HG02588 (cell line): ENCODE results near the gene C16orf89.

Experiments
- ATAC-seq: cut with Tn5 transposase; IDR thresholded peaks from one replicate; pipeline ENCODE4 v1.9.1; 2021; ENCODE audit warnings: mild to moderate bottlenecking, moderate library complexity; ENCODE audit not compliant: unreplicated experiment

C16orf89 gene

GRCh38 chr16:5031601-5032000, 34.2 kb downstream of the C16orf89 start:
- no peak for ATAC-seq

DNA sequence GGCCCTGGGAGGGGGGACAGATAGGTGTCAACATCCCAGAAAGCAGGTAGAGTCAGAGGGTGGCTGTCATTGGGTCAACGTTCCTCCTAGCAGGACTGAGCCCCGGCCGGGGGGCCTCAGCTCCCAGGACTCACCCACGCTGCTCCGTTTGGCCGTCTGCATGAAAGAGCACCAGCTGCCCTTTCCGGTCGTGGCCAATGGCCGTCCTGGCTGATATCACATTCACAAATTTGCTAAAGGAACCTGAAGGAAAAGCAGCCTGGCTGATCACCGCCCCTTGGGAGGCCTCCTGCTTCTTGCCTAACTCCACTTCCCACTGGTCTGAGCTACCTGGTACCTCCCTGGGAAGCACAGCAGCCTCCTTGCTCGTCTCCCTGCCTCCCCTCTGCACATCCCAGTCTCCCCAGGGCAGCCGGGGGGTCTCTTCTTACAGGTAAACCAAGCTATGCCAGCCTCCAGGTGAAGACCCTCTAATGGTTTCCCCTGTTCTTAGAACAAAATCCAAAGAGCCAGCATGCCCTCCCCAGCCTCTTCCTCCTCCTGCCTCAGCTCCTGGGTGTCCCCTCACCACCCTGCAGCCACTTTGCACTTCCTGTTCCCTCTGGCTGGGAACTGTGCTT, 35.4 kb downstream of the C16orf89 start:
- ATAC-seq, result no peak

DNA sequence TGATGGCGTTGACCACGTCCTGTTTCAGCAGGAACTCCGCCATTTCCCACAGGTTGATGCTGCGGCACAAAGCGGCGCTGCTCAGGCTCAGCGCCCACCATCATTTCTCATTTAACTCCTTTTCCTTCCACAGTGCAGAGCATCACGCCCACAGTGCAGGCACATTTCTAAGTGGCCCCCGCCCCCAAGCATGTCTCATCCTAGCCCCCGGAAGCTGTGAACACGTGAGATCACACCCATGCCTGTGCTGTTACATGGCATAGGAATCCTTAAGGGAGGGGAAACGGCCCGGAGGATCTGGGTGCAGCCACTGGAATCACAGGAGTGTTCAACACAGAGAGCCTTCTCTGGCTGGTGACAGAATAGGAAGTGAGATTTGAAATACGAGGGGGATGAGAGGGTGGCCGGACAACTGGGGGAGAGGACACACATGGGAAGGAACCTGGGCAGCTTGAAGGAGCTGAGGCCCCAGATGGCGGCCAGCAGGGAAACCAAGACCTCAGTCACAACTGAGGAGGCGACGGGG, 36.7 kb downstream of the C16orf89 start:
- ATAC-seq, result no peak

GRCh38 chr16:5027575-5028235, 38.1 kb downstream of the C16orf89 start:
- no peak for ATAC-seq

GRCh38 chr16:5027086-5027485, 38.7 kb downstream of the C16orf89 start:
- no peak for ATAC-seq

DNA sequence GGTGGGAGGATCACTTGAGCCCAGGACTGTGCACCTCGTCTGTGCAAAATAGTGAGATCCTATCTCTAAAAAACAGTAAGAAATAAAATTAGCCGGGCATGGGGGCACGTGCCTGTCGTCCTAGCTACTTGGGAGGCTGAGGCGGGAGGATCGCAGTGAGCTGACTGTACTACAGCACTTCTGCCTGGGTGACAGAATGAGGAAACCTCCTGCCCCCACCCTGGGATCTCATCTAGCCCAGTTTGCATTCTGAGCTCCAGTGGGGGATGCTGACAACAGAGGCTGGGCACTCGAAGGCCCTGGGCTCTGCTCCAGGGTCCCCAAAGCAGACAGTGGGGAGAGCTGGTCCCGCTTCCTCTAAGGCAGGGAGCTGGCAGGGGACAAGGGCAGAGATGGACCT, 39.1 kb downstream of the C16orf89 start:
- no peak for ATAC-seq

GRCh38 chr16:5025171-5025632, 40.6 kb downstream of the C16orf89 start:
- ATAC-seq, result no peak

DNA sequence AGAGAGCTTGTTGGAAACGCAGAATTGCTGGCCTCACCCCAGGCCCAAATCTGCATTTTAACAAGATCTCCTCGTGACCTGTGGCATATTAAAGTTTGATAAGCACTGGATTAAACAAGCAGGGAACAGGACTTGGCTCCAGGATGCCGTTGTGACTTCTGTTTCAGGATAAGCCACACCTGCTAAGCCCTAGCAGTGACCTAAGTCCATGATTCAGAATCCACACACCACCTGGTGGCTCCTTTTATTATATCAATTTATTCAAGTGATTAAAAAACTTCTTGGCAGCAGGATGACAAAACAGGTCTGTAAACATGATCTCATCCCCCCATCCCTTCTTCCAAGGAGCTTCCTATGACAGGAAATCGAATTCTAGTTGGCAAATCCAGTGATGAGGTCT, 41.1 kb downstream of the C16orf89 start:
- ATAC-seq, result no peak

DNA sequence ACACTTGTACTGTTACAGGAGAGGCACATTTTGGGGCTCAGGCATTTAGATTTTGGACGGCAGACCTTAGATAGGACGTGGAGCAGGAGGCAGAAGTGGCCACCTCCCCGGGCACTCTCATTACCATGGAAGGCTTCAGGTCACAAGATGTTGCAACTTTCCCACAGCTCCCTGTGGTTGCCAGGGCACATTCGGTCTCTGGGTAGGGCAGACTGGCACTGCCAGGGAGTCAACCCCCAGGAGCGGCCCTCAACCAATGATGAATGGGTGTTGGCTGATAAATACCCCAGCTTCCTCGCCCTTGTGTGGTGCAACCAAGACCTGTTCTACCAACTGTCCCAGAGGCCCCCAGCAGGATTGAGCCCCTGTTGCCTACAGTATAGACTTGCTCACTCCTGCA, 43.2 kb downstream of the C16orf89 start:
- no peak for ATAC-seq

DNA sequence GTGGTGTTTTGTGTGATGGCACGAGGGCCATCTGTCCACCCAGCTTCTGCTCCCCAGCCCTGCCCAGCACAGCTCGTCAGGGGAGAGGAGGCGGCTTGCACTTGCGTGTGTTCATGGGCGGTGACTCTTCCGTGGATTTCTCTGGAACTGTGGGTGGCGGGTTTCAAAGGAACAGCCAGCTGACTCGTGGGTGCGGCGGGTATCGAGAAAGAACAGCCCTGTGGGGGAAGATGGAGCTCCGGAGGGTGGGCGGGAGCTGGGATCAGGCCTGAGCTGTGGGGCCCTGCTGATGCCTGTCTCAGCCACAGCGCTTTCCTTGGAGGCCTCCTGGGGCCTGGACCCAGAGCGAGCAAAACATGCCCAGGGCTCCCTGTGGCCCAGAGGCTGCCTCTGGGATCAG, 45.2 kb downstream of the C16orf89 start:
- ATAC-seq, result no peak

DNA sequence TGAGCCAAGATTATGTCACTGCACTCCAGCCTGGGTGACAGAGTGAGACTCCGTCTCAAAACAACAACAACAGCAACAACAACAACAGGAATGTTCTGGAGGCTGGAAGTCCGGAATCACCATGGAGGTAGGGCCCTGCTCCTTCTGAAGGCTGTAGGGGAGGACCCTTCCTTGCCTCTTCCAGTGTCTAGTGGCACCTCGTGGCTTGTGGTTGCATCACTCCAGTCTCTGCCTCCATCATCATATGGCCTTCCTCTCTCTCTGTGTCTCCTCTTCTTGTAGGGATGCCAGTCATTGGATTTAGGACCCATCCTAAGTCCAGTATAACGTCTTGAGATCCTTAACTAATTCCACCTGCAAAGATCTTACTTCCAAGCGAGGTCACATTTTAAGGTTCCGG, 46.0 kb downstream of the C16orf89 start:
- no peak for ATAC-seq

DNA sequence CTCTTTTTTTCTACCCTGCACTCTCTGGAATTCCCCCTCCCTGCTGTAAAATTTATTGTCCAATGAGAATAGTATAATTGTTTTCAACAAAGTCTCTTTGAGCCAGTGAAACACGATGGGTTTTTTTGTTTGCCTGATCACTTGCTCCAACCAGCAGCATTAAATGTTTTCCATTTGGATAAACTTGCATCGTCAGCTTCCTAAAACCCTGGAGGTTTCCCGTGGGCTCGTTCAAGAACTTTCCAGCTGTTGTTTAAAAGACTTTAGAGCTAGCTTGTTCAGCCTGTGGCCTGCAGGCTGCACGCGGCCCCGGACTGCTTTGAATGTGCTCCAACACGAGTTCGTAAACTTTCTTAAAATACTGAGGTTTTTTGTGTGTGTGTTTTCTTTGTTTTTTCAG, 47.0 kb downstream of the C16orf89 start:
- ATAC-seq, result no peak

DNA sequence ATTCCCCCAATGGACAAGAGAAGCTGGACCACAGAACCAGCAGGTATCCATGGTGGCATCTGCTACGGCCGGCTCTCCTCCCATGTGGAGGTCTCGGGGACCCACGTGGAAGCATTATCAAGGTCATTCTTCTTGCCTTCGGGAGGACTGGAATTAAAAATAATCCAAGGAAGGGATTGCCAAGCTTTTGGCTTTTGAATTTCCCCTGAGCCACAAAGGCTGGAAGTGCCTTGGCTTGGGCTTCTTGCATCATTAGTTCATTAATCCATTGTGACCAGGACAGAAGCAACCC, 48.1 kb downstream of the C16orf89 start:
- ATAC-seq, result no peak

GRCh38 chr16:5016967-5017677, 48.6 kb downstream of the C16orf89 start:
- no peak for ATAC-seq

- no peak for ATAC-seq
Measured at GRCh38 chr16:5015887-5016286, 49.9 kb downstream of the C16orf89 start.

GRCh38 chr16:5015351-5015750, 50.4 kb downstream of the C16orf89 start:
- ATAC-seq, result no peak

- no peak for ATAC-seq
Measured at GRCh38 chr16:5012887-5013286, 52.9 kb downstream of the C16orf89 start.

- ATAC-seq, result no peak
Measured at GRCh38 chr16:5011637-5012036, 54.1 kb downstream of the C16orf89 start.

DNA sequence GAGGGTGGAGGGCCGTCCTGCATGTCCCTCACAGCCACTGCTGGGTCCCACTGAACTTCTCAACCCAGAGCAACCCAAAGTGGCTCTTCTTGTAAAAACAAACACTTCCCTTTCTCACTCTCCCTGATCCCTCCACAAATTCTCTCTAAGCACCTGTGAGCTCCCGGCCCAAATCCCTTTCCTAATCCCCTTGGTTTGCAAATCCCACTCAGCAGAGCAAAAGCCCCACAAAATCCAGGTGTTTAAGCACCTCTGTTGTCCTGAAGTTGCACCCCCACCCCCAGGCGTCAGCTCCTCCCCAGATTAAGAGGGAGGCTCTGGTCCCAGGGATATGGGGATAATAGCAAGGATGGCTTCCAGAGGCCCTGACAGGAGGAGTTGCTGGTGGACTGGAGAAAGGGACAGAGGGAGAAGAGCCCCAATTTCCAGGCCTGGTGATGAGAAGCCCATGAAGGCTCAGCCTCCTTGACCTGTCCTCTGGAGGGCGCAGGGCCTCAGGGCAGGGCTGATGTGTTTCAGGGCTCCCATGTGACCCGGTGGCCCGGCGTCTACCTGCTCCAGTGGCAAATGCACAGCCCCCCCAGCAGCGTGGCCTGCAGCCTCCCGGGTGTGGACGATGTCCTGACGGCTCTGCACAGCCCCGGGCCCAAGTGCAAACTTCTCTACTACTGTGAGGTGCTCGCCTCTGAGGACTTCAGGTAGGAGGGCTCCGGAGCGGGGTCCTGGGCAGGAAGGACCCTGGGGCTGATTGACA, 55.0 kb downstream of the C16orf89 start:
- no peak for ATAC-seq

- no peak for ATAC-seq
Measured at GRCh38 chr16:5008311-5008731, 57.4 kb downstream of the C16orf89 start.

GRCh38 chr16:5007256-5007655, 58.5 kb downstream of the C16orf89 start:
- ATAC-seq, result no peak
